Body of pancreas (tissue), 4 donors: ENCODE data around the gene AGT.

Source experiments
- CTCF ChIP-seq, 7 experiments: fragments of 450-650 bp in 4 of 7; fragments of 200-600 bp in 3 of 7; sonication (generic) in 3 of 7; IDR thresholded peaks; one replicate each; pipeline ENCODE4 v1.5.1; 2016 to 2019; ENCODE audit warnings: antibody characterized with exemption in 7 of 7
- POLR2A ChIP-seq, 3 donors: fragments of 450-650 bp; IDR thresholded peaks; one replicate each; pipeline ENCODE4 v1.6.1; 2016; ENCODE audit warnings: antibody characterized with exemption in 3 of 3, mild to moderate bottlenecking in 2 of 3

- TF ChIP-seq CTCF (IDR thresholded peaks at IDR 0.05), result no peak
- TF ChIP-seq POLR2A (IDR thresholded peaks at IDR 0.05), result no peak
Observed at GRCh38 chr1:230698130-230698529, 15.8 kb downstream of the AGT start.
